ENCODE results near the gene VWA1.
"Not testable (repeated sequence)": the region's sequence is repeated elsewhere in the genome, so short reads cannot be mapped to it uniquely, and the experiment has no call there.

Gene VWA1

GRCh38 chr1:1424707-1425106 lies 10.8 kb upstream of the VWA1 start:
- DNase-seq: no peak

GRCh38 chr1:1425426-1425752 lies 10.1 kb upstream of the VWA1 start:
- DNase-seq: no peak

- DNase-seq: no peak
These were observed 9.6 kb upstream of the VWA1 start for GRCh38 chr1:1425753-1426495.

- no peak for DNase-seq
These were observed 8.9 kb upstream of the VWA1 start for GRCh38 chr1:1426496-1427105.

GRCh38 chr1:1427106-1427819 lies 8.2 kb upstream of the VWA1 start:
- no peak for DNase-seq

- no peak for DNase-seq
These were observed 7.7 kb upstream of the VWA1 start for GRCh38 chr1:1427820-1428148.

- no peak for DNase-seq
These were observed 7.3 kb upstream of the VWA1 start for GRCh38 chr1:1428174-1428573.

- DNase-seq: not testable (repeated sequence)
These were observed 6.5 kb upstream of the VWA1 start for GRCh38 chr1:1428967-1429366.

GRCh38 chr1:1429671-1430073 lies 5.8 kb upstream of the VWA1 start:
- no peak for DNase-seq

- DNase-seq: no peak
These were observed 5.1 kb upstream of the VWA1 start for GRCh38 chr1:1430114-1430982.

GRCh38 chr1:1430992-1431844 lies 4.3 kb upstream of the VWA1 start:
- no peak for DNase-seq

- DNase-seq: no peak
These were observed 3.6 kb upstream of the VWA1 start for GRCh38 chr1:1431845-1432273.

- no peak for DNase-seq
These were observed 3.1 kb upstream of the VWA1 start for GRCh38 chr1:1432274-1432950.

- DNase-seq: no peak
These were observed 2.3 kb upstream of the VWA1 start for GRCh38 chr1:1432951-1433803.

- DNase-seq: no peak
These were observed 1.7 kb upstream of the VWA1 start for GRCh38 chr1:1433804-1434130.

- DNase-seq: no peak
These were observed 1.2 kb upstream of the VWA1 start for GRCh38 chr1:1434131-1434823.

- no peak for DNase-seq
These were observed 725 bp upstream of the VWA1 start for GRCh38 chr1:1434824-1435105.

- DNase-seq: no peak
These were observed 580 bp downstream of the VWA1 start for GRCh38 chr1:1435911-1436629.

GRCh38 chr1:1436630-1437032 lies 1.1 kb downstream of the VWA1 start:
- DNase-seq: no peak

Data from activated gamma-delta T cell treated with Interleukin-2 at 50 U/mL for 16 hours (primary cell).